Left lobe of liver (tissue), 2 donors: ENCODE measurements around the gene RSU1. TPM values are rescaled to one million over a fixed set of nuclear protein-coding genes. Genes with fewer than 3 reads are reported as not detected.

Experiments used
- ATAC-seq: fragments of 200-7000 bp; cut with Tn5 transposase; one replicate; pipeline ENCODE4 v1.9.1; 2020; ENCODE audit warnings: mild to moderate bottlenecking, moderate library complexity
- DNase-seq: peaks from one replicate; pipeline ENCODE4 v3.0.0-alpha.2; 2020; ENCODE audit warnings: low spot score
- total RNA-seq: library from RNA; stranded (reverse); gene quantifications from one replicate; pipeline ENCODE4 v1.2.1, GENCODE V29; 2021
- donor health status: DM: no; HTN: no; CAD: no; lungs with moderate emphysema.
- donor health status: DM: no; HTN: yes; CAD: no.

The RSU1 gene
- total RNA-seq, 1 donor from 2014 or later = 22.6 TPM

DNA sequence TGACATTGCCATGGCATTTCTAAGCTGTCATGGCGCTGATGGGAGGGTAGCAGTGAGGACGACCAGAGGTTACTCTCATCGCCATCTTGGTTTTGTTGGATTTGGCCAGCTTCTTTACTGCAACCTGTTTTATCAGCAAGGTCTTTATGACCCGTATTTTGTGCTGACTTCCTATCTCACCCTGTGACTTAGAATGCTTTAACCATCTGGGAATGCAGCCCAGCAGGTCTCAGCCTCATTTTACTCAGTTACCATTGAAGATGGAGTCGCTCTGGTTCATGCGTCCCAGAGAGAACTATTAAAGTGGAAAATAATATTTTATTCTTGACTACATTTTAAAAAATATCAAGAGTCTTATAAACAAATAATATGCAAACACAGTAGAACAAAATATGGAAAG lies 131.7 kb downstream of the RSU1 start:
- ATAC-seq (no peak), DNase-seq (no peak)

DNA sequence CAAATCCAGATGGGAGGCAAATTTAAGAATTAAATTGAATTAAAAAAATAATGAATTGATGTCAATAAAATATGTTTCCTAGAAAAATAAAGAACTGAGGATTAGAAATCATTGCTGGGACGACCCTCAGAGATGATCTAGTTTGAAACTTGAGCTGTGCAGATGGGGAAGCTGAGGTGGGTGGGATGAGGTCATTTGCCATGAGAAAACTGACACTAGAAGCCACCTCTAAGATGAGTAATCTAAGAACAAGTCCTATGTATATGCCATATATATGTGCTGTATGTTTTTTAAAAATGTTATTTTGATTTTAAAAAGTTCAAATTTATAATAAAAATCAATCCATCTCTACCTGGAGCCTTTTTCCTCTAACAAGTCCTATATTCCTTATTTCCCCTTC lies 135.7 kb downstream of the RSU1 start:
- ATAC-seq (no peak), DNase-seq (no peak)

DNA sequence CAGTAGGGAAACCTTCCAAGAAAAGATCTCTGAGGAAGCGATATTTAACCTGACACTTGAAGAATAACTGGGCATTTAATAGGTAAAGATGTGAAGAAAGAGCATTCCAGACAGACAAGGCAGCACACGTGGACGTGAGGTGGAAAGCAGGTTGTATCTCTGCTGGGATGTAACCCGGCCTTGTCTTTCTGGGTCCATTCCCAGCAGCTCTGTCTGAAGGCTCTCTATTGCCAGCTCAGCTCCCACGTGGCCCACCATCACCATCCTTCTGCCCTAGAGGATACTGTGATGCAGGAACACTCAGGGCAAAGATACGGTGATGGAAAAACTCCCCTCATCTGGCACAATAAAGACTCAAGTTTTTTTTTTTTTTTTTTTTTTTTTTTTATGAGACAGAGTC lies 137.7 kb downstream of the RSU1 start:
- no peak for DNase-seq
- ATAC-seq = no peak

DNA sequence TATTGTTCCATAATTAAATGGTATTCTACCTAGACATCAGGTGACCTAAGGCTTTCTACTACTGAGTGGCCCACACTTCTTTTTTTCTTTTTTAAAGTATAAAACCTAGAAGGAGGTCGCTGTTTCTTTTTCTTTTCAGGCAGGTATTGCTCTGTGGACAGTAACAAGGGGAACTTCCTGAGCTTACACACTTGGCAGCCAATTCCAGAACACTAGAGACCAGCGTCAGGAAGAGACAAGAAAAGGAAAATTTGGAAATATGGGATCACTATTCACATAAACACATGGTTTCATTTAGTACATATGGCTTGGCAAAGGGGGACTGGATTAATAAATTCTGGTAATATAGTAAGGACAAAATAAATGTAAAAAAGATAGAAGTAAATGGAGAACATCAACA lies 141.9 kb downstream of the RSU1 start:
- DNase-seq (no peak), ATAC-seq (no peak)

DNA sequence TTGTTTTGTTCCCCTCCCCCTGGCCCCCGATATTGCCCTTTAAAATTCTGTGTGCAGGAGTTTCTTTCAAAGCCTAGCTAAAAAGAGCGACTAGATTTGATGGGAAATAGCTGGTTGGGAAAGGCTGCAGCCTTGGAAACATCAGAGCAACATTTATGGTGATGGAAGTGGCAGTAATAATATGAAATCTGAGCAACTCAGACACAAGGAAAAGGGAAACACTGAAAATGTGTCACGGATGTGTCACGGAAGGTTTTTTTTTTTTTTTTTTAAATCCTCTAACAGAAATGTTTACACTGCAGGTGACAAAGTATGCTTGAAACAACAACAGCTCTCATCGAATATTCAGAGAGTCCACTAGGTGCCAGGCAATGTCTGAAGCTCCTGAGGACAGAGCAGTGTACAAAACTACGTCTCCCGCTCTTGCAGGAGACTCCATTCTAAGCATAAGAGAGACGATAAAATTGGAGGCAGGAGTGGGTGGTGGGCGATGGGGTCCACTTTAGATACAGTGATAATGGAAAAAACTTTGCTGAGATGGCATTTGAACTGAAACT lies 143.0 kb downstream of the RSU1 start:
- no peak for DNase-seq
- ATAC-seq = no peak

DNA sequence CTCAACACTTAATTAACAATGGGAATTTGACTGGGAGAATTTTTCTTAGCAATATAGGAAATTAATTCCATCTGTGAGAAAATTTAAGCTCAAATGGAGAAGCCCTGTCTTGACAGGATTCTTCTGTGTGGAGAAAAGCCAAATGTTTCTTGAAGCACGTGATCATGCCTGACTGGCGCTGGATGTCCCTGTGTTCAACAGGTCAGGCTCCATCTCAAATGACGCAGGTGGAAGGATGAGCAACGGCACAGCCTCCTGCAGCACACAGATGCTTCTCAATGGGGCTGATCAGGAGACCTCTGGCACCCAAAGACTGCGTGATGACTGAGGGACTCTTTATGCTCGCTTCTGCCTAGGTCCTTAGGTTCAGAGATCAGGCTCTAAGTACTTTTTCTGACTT lies 143.8 kb downstream of the RSU1 start:
- DNase-seq = no peak
- no peak for ATAC-seq

DNA sequence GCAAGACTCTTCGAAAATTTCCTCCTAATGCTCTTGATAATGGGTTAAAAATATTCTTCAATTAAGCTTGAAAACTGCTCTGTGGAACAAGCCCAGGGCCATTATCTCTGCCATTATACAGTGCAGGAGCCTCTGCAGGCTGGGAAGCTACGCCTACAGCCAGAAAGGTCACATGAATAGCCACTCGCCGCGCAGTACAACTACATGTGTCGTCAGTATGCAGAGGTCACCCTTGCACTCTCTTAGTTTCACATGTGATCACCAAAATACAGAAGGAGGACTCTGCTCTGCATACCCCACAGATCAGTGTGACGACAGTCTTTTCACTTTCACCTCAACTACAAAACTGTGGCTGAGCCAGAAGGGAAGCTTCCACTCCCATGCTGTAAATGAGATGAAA lies 153.8 kb downstream of the RSU1 start:
- DNase-seq = no peak
- no peak for ATAC-seq

DNA sequence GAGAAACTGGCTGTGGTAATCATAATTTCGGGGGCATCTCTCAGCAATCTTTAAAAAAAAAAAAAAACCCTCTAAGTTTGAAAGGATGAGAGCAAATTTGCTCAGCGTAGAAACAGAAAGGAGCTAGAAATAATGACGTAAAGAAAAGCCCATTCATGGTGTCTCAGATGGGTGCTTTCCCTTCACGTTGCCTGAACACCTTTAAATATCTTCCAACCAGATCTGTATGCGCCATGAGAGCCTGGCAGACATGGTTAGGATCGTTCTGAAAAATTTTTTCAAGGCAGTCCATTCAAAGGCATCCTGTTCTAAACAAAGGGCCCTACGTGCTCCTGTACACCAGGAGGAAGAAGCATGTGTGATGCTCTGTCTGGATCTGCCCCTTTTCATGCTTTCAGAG lies 154.3 kb downstream of the RSU1 start:
- DNase-seq (no peak), ATAC-seq (no peak)

DNA sequence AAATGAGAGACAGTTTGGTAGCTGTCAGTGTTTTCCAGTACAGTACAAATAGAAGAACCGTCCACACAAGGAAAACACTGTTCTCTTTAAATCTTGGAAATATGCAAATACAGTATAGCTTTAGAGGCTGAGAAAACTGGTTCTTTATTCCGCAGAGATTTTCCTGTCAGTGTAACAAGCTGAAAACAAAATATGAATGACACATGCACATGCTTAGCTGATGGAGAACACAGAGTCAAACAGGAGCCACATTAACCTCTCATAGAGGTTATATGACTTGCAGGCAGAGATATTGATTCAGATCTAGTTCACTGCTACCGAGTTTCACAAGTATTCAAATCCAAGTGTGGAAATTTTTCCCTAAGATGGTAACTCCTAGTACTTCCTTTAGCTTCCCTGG lies 160.3 kb downstream of the RSU1 start:
- ATAC-seq = no peak
- no peak for DNase-seq

DNA sequence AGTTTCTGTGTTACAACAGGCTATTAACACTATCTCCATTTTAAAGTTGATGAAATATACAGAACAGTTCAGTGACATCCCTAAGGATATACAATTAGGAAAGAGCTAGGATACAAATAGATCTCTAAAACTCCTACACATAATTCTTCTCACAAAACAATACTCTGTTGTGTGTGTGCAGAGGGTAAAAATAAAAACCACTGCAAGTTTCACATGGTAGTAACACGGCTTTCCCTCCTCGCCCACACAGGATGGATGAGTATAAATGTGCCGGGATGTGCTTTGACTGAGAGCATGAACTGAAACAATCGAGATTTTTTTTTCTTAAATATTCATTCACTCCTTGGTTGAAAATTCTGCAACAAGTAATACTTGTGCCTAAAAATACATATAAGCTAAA lies 164.0 kb downstream of the RSU1 start:
- ATAC-seq (no peak), DNase-seq (no peak)

DNA sequence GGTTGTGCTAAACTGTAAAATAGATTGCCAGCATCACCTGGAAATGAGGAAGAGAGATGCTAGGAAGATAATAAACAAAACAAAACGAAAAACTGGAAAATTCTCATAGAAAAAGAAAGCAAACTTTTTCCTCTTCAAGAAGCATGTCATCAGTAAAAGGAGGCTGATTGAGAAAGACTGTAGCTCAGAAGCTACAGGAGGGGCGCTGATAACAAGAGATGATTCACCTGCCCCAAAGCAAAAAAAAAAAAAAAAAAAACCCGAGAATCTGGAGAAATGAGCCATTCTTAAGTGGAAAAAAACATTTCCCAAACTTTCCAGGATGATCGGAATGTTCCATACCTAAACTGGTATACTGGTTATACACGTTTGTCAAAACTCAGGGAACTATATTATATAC lies 165.1 kb downstream of the RSU1 start:
- DNase-seq (no peak), ATAC-seq (no peak)

DNA sequence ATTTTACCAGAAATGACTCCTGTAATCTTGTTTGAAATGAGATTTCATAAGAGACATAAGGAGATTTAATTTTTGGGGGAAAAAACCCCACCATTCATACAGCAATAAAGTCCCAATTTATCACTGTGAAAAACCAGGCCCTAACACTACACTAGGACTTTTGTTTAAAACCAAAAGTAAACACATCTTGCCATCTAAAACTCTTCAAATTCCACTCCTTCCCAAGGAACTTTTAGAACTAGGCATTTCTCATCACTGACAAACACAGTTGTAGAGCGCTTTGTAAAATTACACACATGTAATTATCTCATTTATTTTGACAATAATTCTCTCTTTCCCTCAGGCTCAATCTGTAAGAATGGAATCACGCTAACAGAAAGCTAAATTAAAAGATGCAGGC lies 167.5 kb downstream of the RSU1 start:
- ATAC-seq = no peak
- DNase-seq = no peak

DNA sequence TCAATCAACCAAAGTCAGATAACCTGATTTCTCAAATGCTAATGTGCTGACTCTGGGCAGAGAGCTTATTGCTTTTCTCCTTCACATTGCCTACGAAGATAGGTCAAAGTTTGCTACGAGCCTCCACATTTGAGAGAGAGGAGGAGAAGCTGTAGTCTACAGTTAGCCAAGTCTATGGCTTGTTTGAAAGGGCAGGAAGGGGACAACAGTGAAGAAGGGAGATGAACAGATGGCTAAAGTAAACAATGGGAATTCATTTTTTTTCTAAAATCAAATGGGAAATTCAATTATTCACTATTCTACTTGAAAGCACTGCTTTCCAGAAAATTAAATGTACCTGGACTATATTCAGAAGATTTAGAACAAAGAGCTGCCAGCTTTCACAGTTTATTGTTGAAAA lies 168.9 kb downstream of the RSU1 start:
- no peak for ATAC-seq
- DNase-seq = no peak

DNA sequence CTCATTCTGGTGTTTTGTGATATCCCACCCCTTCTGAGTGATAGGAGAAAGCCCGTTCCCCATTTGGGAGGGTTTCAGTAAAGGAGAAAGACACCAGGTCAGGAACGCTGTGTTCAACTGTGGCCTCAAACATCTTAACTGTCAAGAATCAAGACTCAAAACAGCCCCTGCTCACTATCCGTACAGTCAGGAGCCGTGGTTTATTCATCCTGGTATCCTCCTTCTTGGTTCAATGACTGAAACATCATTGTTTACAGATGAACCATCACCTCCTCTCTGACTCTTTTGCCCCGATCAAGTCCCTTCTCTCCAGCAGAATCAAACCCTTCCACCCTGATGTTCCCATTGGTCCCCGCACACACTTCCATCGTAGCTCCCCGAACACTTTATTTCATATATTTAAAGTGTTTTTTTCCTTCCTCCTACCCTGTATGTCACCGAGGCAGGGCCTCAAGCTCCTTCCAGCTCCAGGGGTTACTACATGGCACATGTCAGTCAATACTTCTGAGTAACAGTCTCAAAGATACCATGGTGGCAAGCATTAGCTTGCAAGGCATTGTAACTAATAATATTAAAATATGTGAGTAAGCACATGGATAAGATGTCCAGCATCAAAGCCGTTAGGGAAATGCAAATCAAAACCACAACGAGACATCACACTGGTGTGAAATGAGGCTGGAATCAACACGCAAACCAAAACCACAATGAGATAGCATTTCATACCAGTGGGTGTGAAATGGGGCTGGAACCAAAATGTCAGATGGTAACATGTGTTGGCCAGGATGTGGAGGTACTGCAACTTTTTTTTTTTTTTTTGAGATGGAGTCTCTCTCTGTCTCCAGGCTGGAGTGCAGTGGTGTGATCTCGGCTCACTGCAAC lies 170.8 kb downstream of the RSU1 start:
- DNase-seq = no peak
- no peak for ATAC-seq

DNA sequence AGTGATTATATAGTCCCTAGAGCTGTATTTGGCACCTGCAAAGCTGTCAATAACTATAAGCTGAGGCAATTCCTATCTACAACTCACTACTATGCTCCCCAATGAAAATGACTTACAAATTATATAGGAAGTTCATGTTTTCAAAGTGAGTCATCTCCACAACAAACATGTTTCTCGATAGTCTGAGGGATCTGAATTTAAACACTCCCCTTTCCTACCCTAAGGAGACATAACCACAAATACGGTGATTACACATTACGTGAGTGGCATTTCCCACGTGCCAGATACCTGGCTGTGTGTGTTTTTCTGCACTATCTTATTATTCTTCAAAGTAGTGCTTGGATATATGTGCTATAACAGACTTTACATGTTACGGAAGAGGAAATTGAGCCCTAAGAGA lies 173.1 kb downstream of the RSU1 start:
- ATAC-seq = no peak
- DNase-seq = no peak

DNA sequence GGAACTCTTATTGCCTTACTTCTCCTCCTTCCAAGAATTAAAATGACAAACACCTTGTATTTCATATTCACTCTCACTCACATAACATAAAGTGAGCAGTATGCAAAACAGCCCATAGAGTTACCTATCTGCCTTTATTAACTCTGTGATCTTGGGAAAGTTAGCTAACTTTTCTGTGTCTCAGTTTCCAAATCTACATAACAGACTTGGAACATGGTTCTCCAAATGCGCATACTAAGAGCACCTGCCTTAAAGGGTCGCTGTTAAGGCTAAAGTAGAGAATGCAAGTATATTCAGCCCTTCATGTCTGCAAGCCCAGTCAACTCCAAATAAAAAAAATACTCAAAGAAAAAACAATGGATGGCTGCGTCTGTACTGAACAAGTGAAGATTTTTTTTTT lies 173.7 kb downstream of the RSU1 start:
- DNase-seq (no peak), ATAC-seq (no peak)

DNA sequence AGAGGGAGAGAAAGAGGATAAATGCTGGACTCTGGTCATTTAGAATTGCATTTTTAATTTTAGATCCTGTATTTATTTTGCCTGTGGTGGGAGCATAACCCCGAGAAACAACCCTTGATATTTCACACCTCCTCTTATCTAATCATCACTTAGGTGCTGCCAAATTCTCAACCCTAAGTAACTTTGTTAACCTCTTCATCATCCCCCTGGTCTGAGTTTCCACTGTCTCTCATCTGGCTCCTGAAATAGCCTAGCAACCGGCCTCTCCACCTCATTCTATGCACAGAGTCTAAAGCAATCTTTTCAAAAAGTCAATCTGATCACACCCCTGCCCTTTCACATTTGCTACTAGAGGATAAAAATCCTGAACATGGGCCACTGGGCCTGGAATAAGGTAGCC lies 177.1 kb downstream of the RSU1 start:
- ATAC-seq (no peak), DNase-seq (no peak)

DNA sequence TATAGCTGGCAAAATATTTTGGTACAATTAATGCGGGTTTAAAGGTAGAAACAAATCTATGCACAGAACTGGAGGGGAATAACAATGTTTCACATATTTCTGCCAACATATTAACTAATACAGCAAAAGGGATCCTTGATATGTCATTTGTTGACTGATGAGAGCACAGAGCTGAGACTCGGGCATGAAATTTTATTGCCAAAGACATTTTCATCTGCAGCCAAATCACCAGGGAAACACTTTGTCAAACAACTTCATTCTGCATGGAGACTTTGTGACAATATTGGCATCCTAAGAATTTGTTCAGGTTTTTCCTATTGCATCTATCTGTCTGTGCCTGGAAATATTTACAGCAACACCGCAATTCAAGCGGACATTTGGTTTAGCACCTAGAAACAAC lies 177.8 kb downstream of the RSU1 start:
- DNase-seq (no peak), ATAC-seq (no peak)

DNA sequence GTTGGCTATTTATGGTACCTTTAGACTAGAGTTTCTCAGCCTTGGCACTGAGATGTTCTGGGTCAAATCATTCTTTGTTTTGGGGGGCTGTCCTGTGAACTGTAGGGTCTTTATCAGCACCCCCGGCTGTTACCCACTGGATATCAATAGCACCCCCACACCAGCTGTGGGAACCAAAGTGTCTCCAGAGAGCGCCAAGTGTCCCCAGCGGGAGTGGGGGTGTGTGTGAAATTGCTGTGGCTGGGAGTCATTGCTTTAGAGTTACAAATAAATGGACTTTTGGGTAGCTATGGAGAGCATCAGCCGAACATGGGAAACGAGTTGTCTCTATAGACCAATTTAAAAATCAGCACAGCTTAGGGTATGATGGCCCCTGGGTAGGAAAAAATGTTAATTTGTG lies 184.2 kb downstream of the RSU1 start:
- DNase-seq (no peak), ATAC-seq (no peak)

DNA sequence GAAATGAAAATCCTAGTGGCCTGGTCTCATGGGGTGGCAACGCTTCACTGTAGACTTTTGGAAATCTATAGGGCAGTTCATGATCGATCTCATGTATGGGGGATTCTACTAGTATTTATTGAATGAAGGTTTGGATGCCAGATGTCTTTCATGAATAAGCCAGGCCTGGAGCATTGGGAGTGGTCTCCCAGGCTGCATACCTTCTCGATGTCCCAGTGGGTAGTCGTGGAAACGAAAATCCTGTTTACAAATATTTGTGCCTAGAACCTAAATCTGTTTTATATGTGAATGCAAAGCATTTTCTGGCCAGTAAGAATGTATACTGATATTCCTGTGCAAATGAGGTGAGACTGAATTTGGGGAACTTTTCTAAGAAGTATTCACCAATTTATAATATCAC lies 190.5 kb downstream of the RSU1 start:
- DNase-seq (no peak), ATAC-seq (no peak)

DNA sequence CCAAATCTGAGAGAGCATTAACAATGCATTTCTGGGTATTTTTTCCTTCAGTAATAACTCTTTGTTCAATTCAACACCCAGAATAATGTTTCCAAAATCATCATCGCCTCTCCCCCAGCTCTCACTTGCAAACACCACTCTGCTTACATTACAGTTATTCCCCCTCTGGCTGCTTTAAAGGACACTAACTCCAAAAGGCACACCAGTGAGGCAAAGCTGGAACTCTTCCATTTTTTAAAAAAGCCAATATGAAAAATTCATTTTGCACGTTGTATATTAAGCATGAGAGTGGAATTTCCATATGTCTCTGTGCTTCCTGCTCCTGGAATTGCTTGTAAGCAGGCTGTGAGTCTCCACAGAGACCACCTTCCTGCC lies 204.3 kb downstream of the RSU1 start:
- DNase-seq (no peak), ATAC-seq (no peak)

DNA sequence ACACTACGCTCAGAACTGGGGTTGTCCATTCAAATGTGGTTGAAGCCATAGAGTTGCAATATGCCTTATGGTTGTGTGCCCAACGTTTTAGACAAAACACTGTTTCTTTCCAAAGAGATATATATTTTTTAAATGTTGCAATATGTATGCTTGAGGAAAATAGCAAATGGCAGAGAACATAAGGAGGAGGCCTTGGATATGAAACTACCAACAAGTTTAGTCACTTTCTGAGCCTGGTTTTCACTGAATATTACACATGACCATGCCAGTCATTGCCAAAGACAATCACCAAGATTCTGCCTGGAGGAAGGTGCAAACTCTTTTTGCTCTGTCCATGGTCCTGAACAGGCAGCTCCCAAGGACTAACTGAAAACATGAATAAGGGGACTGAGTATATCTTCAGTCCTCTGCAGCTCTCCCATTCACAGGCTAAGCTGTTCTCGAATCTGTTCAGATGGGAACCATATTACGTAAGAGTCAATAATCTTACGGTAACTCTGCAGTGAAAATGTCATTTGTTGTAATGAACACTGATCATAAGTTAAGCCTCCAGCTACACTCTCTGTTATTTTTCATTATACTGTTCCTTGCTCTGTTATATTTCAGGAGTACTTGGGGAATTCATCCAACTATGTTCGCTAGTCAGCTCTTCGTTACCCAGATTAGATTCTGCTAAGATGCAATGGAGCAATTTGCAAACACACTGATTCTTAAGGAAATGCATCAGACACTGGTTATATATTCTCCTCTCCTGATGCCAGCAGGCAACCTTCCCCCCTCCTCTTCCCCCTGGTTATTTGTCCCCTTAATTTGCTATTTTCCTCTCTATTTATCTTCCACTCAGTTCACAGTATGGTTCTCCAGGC lies 204.9 kb downstream of the RSU1 start:
- no peak for DNase-seq
- peak; percentile 33 for ATAC-seq
